ENCODE results near the gene TMEM205.

DNA sequence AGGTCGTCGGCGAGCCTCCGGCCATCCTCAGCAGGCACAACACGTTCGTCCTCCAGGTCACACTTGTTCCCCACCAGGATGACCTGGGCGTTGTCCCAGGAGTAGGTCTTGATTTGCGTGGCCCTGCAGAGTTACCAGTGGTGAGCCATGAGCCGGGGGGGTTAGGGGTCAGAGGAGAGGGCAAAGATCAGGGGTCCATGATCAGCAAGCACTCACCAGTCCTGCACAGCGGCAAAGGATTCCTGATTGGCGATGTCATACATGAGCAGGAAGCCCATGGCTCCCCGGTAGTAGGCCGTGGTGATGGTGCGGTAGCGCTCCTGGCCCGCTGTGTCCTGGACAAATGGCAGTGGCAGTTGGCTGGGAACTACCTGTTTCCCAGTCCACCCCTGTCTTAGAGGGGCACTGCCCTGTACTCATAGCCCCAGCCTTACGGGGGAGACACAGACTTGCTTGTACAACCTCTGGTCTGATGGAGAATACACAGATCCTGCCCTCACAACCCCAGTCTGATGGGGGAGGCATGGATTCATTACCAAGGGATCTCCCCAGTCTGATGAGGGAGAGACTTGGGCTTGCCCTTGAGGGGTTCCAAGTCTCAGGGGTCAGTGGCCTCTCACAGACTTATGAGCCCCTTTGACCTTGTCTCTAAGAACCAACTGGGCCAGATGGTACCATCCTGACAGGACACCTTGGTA is 10.5 kb downstream of the TMEM205 start:
- TF ChIP-seq, protein P1, sequence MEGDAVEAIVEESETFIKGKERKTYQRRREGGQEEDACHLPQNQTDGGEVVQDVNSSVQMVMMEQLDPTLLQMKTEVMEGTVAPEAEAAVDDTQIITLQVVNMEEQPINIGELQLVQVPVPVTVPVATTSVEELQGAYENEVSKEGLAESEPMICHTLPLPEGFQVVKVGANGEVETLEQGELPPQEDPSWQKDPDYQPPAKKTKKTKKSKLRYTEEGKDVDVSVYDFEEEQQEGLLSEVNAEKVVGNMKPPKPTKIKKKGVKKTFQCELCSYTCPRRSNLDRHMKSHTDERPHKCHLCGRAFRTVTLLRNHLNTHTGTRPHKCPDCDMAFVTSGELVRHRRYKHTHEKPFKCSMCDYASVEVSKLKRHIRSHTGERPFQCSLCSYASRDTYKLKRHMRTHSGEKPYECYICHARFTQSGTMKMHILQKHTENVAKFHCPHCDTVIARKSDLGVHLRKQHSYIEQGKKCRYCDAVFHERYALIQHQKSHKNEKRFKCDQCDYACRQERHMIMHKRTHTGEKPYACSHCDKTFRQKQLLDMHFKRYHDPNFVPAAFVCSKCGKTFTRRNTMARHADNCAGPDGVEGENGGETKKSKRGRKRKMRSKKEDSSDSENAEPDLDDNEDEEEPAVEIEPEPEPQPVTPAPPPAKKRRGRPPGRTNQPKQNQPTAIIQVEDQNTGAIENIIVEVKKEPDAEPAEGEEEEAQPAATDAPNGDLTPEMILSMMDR (IDR thresholded peaks at IDR 0.05; ENCODE audit: insufficient read depth, low read depth, low read length): no peak
- TF ChIP-seq EZH2 (IDR thresholded peaks at IDR 0.05; ENCODE audit: insufficient read depth, low read length): no peak

Data from astrocyte (in vitro differentiated cells and primary cell).